K562 (cell line): ENCODE data around the gene TRIM10.
"Not testable (repeated sequence)": the region's sequence is repeated elsewhere in the genome, so short reads cannot be mapped to it uniquely, and the experiment has no call there.

ENCODE experiments used
- ATF1 ChIP-seq, 2 experiments: fragments of 450-650 bp in 1 of 2; IDR thresholded peaks; 2 replicates each; pipeline ENCODE4 v1.6.1; 2016; ENCODE audit warnings: missing compliant biosample characterization in 1 of 2, missing genetic modification characterization in 1 of 2
- CXXC5 ChIP-seq: fragments of 250-450 bp; sonication (Bioruptor Pico); IDR thresholded peaks from 2 replicates; pipeline ENCODE4 v1.8.0; 2022; ENCODE audit warnings: inconsistent platforms, mild to moderate bottlenecking, moderate library complexity
- DPF2 ChIP-seq: fragments of 450-650 bp; IDR thresholded peaks from 2 replicates; pipeline ENCODE4 v1.6.1; 2016
- FOSL1 ChIP-seq: fragments of 200-800 bp; sonication (Bioruptor generic); conservative IDR thresholded peaks from 2 replicates; pipeline ENCODE4 v1.6.1; 2016; ENCODE audit warnings: missing genetic modification characterization, missing compliant biosample characterization
- GTF2E2 ChIP-seq: fragments of 200-800 bp; sonication (Bioruptor generic); IDR thresholded peaks from 2 replicates; pipeline ENCODE4 v1.6.1; 2016; ENCODE audit warnings: missing genetic modification characterization, missing compliant biosample characterization
- MECOM ChIP-seq: fragments of 250-450 bp; sonication (Bioruptor Pico); IDR thresholded peaks from 2 replicates; pipeline ENCODE4 v1.8.0; 2022; ENCODE audit warnings: inconsistent platforms
- NFYB ChIP-seq: IDR thresholded peaks from 2 replicates; pipeline ENCODE4 v1.6.1; 2011; ENCODE audit warnings: mild to moderate bottlenecking, moderate library complexity; ENCODE audit not compliant: insufficient read length; ENCODE audit errors: extremely low read depth
- RFX5 ChIP-seq: IDR thresholded peaks from 2 replicates; pipeline ENCODE4 v1.6.1; 2011; ENCODE audit warnings: low read depth, mild to moderate bottlenecking, improper control_type of control experiment, low read length
- SNIP1 ChIP-seq: fragments of 450-650 bp; IDR thresholded peaks from 2 replicates; pipeline ENCODE4 v1.7.1; 2017; ENCODE audit warnings: low read depth, mild to moderate bottlenecking
- SNRNP70 ChIP-seq: fragments of 200-400 bp; formaldehyde crosslinking; optimal IDR thresholded peaks from 2 replicates; pipeline ENCODE3; 2017; ENCODE audit warnings: low read depth, low read length
- TF ChIP-seq, protein P1 (sequence below), 3 experiments: IDR thresholded peaks in 2 of 3; conservative IDR thresholded peaks in 1 of 3; 2 replicates each; pipeline ENCODE4 v1.5.1; 2011 to 2012; ENCODE audit warnings: low read length in 3 of 3, mild to moderate bottlenecking in 3 of 3, control low read depth in 2 of 3, improper control_type of control experiment in 1 of 3, inconsistent platforms in 1 of 3, low read depth in 1 of 3, mixed read lengths in 1 of 3, moderate library complexity in 1 of 3; ENCODE audit not compliant: insufficient read depth in 2 of 3
- TF ChIP-seq, protein P2 (sequence below): fragments of 250-450 bp; sonication (Bioruptor Pico); IDR thresholded peaks from 2 replicates; pipeline ENCODE4 v1.4.0; 2020; ENCODE audit warnings: mild to moderate bottlenecking
- TF ChIP-seq, protein P3 (sequence below): IDR thresholded peaks from 2 replicates; pipeline ENCODE4 v1.6.1; 2016; ENCODE audit warnings: missing genetic modification characterization, missing compliant biosample characterization

DNA sequence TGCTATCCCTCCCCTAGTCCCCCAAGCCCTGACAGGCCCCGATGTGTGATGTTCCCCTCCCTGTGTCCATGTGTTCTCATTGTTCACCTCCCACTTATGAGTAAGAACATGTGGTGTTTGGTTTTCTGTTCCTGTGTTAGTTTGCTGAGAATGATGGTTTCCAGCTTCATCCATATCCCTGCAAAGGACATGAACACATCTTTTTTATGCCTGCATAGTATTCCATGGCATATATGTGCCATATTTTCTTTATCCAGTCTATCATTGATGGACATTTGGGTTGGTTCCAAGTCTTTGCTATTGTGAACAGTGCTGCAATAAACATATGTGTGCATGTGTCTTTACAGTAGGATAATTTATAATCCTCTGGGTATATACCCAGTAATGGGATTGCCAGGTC, 4.2 kb upstream of the TRIM10 start:
- TF ChIP-seq DPF2; RFX5; NFYB; SNIP1; CXXC5 (CRISPR knock-in tag); SNRNP70; GTF2E2; MECOM; FOSL1 (tag); ATF1 (CRISPR knock-in tag; IDR thresholded peaks at IDR 0.05); ATF1 (tag; IDR thresholded peaks at IDR 0.05): not testable (repeated sequence)
- TF ChIP-seq, protein P1, sequence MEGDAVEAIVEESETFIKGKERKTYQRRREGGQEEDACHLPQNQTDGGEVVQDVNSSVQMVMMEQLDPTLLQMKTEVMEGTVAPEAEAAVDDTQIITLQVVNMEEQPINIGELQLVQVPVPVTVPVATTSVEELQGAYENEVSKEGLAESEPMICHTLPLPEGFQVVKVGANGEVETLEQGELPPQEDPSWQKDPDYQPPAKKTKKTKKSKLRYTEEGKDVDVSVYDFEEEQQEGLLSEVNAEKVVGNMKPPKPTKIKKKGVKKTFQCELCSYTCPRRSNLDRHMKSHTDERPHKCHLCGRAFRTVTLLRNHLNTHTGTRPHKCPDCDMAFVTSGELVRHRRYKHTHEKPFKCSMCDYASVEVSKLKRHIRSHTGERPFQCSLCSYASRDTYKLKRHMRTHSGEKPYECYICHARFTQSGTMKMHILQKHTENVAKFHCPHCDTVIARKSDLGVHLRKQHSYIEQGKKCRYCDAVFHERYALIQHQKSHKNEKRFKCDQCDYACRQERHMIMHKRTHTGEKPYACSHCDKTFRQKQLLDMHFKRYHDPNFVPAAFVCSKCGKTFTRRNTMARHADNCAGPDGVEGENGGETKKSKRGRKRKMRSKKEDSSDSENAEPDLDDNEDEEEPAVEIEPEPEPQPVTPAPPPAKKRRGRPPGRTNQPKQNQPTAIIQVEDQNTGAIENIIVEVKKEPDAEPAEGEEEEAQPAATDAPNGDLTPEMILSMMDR (IDR thresholded peaks at IDR 0.05 in 2 of 3, conservative IDR thresholded peaks at IDR 0.05 in 1 of 3; ENCODE audit: insufficient read depth in 2 of 3, low read depth in 1 of 3, low read length in 3 of 3) = not testable (repeated sequence)
- TF ChIP-seq, protein P2, sequence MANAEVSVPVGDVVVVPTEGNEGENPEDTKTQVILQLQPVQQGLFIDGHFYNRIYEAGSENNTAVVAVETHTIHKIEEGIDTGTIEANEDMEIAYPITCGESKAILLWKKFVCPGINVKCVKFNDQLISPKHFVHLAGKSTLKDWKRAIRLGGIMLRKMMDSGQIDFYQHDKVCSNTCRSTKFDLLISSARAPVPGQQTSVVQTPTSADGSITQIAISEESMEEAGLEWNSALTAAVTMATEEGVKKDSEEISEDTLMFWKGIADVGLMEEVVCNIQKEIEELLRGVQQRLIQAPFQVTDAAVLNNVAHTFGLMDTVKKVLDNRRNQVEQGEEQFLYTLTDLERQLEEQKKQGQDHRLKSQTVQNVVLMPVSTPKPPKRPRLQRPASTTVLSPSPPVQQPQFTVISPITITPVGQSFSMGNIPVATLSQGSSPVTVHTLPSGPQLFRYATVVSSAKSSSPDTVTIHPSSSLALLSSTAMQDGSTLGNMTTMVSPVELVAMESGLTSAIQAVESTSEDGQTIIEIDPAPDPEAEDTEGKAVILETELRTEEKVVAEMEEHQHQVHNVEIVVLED = not testable (repeated sequence)
- TF ChIP-seq, protein P3, sequence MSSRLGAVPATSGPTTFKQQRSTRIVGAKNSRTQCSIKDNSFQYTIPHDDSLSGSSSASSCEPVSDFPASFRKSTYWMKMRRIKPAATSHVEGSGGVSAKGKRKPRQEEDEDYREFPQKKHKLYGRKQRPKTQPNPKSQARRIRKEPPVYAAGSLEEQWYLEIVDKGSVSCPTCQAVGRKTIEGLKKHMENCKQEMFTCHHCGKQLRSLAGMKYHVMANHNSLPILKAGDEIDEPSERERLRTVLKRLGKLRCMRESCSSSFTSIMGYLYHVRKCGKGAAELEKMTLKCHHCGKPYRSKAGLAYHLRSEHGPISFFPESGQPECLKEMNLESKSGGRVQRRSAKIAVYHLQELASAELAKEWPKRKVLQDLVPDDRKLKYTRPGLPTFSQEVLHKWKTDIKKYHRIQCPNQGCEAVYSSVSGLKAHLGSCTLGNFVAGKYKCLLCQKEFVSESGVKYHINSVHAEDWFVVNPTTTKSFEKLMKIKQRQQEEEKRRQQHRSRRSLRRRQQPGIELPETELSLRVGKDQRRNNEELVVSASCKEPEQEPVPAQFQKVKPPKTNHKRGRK (tag) = not testable (repeated sequence)
